WTC11 (cell line): ENCODE data around the gene AK5. TPM values are rescaled to one million over a fixed set of nuclear protein-coding genes. Genes with fewer than 3 reads are reported as not detected.

Experiments
- ATAC-seq: fragments of 200-7000 bp; cut with Tn5 transposase; 2 replicates; pipeline ENCODE4 v1.10.0; 2021; ENCODE audit warnings: mild to moderate bottlenecking, moderate library complexity
- CTCF ChIA-PET: fragments of 300-600 bp; sonication (Branson Sonifier 250); formaldehyde crosslinking; loops from one replicate; lab custom pipeline; 2021; ENCODE audit warnings: antibody characterized with exemption; lab: Charles Lee
- POLR2A ChIA-PET: fragments of 350-600 bp; sonication (Branson Sonifier 250); formaldehyde crosslinking; loops from one replicate; lab custom pipeline; 2021; ENCODE audit warnings: antibody characterized with exemption; lab: Charles Lee
- DNase-seq: peaks from one replicate; pipeline ENCODE4 v3.0.0; 2021; ENCODE audit warnings: low spot score
- H3K27ac Mint-ChIP-seq: 2 replicates; pipeline ENCODE4 v1.8.0; 2021; ENCODE audit warnings: mixed read lengths
- H3K27me3 Mint-ChIP-seq: 2 replicates; pipeline ENCODE4 v1.8.0; 2021; ENCODE audit warnings: low read depth, mild to moderate bottlenecking, moderate library complexity, mixed read lengths
- H3K36me3 Mint-ChIP-seq: 2 replicates; pipeline ENCODE4 v1.8.0; 2021; ENCODE audit warnings: mixed read lengths
- H3K4me1 Mint-ChIP-seq: 2 replicates; pipeline ENCODE4 v1.8.0; 2022; ENCODE audit warnings: mixed read lengths
- H3K4me3 Mint-ChIP-seq: 2 replicates; pipeline ENCODE4 v1.8.0; 2021; ENCODE audit warnings: mild to moderate bottlenecking, moderate library complexity, mixed read lengths
- H3K9me3 Mint-ChIP-seq: 2 replicates; pipeline ENCODE4 v1.8.0; 2021; ENCODE audit warnings: mixed read lengths
- ATF1 ChIP-seq: sonication (generic); formaldehyde crosslinking; IDR thresholded peaks from 2 replicates; pipeline ENCODE4 v1.8.1; 2023; ENCODE audit warnings: mild to moderate bottlenecking, moderate library complexity, missing genetic modification reagents
- ETV6 ChIP-seq: sonication (generic); formaldehyde crosslinking; IDR thresholded peaks from 2 replicates; pipeline ENCODE4 v1.8.1; 2022; ENCODE audit warnings: mild to moderate bottlenecking, missing genetic modification reagents
- FOXK1 ChIP-seq: sonication (generic); formaldehyde crosslinking; IDR thresholded peaks from 2 replicates; pipeline ENCODE4 v1.8.0; 2022; ENCODE audit warnings: mild to moderate bottlenecking, moderate library complexity, missing genetic modification reagents
- GRHL2 ChIP-seq: fragments of 250-450 bp; sonication (Bioruptor Pico); IDR thresholded peaks from 2 replicates; pipeline ENCODE4 v1.8.0; 2022; ENCODE audit warnings: mild to moderate bottlenecking, moderate library complexity; ENCODE audit not compliant: insufficient replicate concordance, severe bottlenecking
- MXD4 ChIP-seq: fragments of 250-450 bp; sonication (Bioruptor Pico); IDR thresholded peaks from 2 replicates; pipeline ENCODE4 v1.8.0; 2021; ENCODE audit warnings: mild to moderate bottlenecking, moderate library complexity, borderline replicate concordance
- SMAD3 ChIP-seq: sonication (generic); formaldehyde crosslinking; IDR thresholded peaks from 2 replicates; pipeline ENCODE4 v1.8.0; 2022; ENCODE audit warnings: missing genetic modification reagents, mild to moderate bottlenecking, borderline replicate concordance
- SOX15 ChIP-seq: fragments of 250-450 bp; sonication (Bioruptor Pico); IDR thresholded peaks from 2 replicates; pipeline ENCODE4 v1.9.0; 2021; ENCODE audit warnings: mild to moderate bottlenecking
- ZNF317 ChIP-seq: sonication (generic); formaldehyde crosslinking; IDR thresholded peaks from 2 replicates; pipeline ENCODE4 v1.8.1; 2023; ENCODE audit warnings: low read depth, mild to moderate bottlenecking, moderate library complexity, missing genetic modification reagents, borderline replicate concordance
- total RNA-seq: library from RNA; stranded (reverse); gene quantifications from 3 replicates; pipeline ENCODE4 v1.2.3, GENCODE V29; 2021
- TF ChIP-seq, protein P1 (sequence below): fragments of 250-450 bp; sonication (Bioruptor Pico); IDR thresholded peaks from 2 replicates; pipeline ENCODE4 v1.9.0; 2021; ENCODE audit warnings: mild to moderate bottlenecking, borderline replicate concordance
- TF ChIP-seq, protein P2 (sequence below): sonication (generic); formaldehyde crosslinking; conservative IDR thresholded peaks from 2 replicates; pipeline ENCODE4 v1.8.1; 2023; ENCODE audit warnings: mild to moderate bottlenecking, low read depth, missing genetic modification reagents, moderate library complexity
- TF ChIP-seq, protein P3 (sequence below): sonication (generic); formaldehyde crosslinking; IDR thresholded peaks from 2 replicates; pipeline ENCODE4 v1.8.1; 2023; ENCODE audit warnings: mild to moderate bottlenecking, missing genetic modification reagents
- TF ChIP-seq, protein P4 (sequence below): fragments of 250-450 bp; sonication (Bioruptor Pico); IDR thresholded peaks from 2 replicates; pipeline ENCODE4 v1.9.0; 2021; ENCODE audit warnings: moderate library complexity, mild to moderate bottlenecking, inconsistent platforms, borderline replicate concordance
- TF ChIP-seq, protein P5 (sequence below): sonication (generic); formaldehyde crosslinking; IDR thresholded peaks from 2 replicates; pipeline ENCODE4 v1.8.1; 2022; ENCODE audit warnings: low read depth, mild to moderate bottlenecking, moderate library complexity, missing genetic modification reagents, borderline replicate concordance
- TF ChIP-seq, protein P6 (sequence below): sonication (generic); formaldehyde crosslinking; IDR thresholded peaks from 2 replicates; pipeline ENCODE4 v1.8.1; 2023; ENCODE audit warnings: mild to moderate bottlenecking, missing genetic modification reagents, moderate library complexity
- TF ChIP-seq, protein P7 (sequence below): sonication (generic); formaldehyde crosslinking; IDR thresholded peaks from 2 replicates; pipeline ENCODE4 v1.8.1; 2022; ENCODE audit warnings: missing genetic modification reagents, borderline replicate concordance

AK5 gene
- total RNA-seq, 1 experiment from 2014 or later: 3.0 TPM

DNA sequence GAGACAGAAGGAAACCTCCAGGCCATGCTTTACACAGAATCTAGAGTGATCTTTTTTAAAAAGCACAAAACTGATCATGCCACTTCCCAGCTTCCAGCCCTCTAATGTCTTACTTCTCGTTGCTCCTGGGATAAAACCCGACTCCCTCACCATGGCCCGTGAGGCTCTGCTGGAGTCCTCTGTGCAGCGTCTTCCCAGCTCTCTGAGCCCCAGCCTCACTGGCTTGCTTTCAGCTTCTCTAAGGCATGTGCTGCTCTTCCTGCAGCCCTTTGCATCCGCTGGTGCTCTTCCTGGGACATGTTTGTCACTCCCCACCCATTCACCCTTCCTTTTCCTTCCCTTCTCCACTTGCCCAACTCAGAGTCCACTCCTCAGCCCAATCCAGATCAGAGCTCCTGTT lies 184.1 kb downstream of the AK5 start:
- ChIA-PET POLR2A (no interaction called here), CTCF (interaction anchor here (1.0 kb wide), 1 partner anchor 67 kb away, joined by 3 read pairs; no protein-coding TSS in a partner anchor)
- no peaks in the 10 kb centered on the region for H3K27me3 Mint-ChIP-seq
- no peaks in the 10 kb centered on the region for H3K9me3 Mint-ChIP-seq
- DNase-seq: no peak
- H3K4me1 Mint-ChIP-seq: no peaks in the 10 kb centered on the region
- no peak overlapping the region for H3K4me3 Mint-ChIP-seq
- H3K36me3 Mint-ChIP-seq: no peaks in the 10 kb centered on the region
- H3K27ac Mint-ChIP-seq: no peak overlapping the region
- peak; percentile 46 for ATAC-seq
- TF ChIP-seq, protein P1, sequence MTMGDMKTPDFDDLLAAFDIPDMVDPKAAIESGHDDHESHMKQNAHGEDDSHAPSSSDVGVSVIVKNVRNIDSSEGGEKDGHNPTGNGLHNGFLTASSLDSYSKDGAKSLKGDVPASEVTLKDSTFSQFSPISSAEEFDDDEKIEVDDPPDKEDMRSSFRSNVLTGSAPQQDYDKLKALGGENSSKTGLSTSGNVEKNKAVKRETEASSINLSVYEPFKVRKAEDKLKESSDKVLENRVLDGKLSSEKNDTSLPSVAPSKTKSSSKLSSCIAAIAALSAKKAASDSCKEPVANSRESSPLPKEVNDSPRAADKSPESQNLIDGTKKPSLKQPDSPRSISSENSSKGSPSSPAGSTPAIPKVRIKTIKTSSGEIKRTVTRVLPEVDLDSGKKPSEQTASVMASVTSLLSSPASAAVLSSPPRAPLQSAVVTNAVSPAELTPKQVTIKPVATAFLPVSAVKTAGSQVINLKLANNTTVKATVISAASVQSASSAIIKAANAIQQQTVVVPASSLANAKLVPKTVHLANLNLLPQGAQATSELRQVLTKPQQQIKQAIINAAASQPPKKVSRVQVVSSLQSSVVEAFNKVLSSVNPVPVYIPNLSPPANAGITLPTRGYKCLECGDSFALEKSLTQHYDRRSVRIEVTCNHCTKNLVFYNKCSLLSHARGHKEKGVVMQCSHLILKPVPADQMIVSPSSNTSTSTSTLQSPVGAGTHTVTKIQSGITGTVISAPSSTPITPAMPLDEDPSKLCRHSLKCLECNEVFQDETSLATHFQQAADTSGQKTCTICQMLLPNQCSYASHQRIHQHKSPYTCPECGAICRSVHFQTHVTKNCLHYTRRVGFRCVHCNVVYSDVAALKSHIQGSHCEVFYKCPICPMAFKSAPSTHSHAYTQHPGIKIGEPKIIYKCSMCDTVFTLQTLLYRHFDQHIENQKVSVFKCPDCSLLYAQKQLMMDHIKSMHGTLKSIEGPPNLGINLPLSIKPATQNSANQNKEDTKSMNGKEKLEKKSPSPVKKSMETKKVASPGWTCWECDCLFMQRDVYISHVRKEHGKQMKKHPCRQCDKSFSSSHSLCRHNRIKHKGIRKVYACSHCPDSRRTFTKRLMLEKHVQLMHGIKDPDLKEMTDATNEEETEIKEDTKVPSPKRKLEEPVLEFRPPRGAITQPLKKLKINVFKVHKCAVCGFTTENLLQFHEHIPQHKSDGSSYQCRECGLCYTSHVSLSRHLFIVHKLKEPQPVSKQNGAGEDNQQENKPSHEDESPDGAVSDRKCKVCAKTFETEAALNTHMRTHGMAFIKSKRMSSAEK (CRISPR knock-in tag): no peak
- no peak for TF ChIP-seq ETV6 (CRISPR knock-in tag)
- no peak for TF ChIP-seq FOXK1
- no peak for TF ChIP-seq SMAD3 (CRISPR knock-in tag)
- no peak for TF ChIP-seq ATF1 (CRISPR knock-in tag)
- TF ChIP-seq, protein P2, sequence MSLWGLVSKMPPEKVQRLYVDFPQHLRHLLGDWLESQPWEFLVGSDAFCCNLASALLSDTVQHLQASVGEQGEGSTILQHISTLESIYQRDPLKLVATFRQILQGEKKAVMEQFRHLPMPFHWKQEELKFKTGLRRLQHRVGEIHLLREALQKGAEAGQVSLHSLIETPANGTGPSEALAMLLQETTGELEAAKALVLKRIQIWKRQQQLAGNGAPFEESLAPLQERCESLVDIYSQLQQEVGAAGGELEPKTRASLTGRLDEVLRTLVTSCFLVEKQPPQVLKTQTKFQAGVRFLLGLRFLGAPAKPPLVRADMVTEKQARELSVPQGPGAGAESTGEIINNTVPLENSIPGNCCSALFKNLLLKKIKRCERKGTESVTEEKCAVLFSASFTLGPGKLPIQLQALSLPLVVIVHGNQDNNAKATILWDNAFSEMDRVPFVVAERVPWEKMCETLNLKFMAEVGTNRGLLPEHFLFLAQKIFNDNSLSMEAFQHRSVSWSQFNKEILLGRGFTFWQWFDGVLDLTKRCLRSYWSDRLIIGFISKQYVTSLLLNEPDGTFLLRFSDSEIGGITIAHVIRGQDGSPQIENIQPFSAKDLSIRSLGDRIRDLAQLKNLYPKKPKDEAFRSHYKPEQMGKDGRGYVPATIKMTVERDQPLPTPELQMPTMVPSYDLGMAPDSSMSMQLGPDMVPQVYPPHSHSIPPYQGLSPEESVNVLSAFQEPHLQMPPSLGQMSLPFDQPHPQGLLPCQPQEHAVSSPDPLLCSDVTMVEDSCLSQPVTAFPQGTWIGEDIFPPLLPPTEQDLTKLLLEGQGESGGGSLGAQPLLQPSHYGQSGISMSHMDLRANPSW: no peak
- TF ChIP-seq, protein P3, sequence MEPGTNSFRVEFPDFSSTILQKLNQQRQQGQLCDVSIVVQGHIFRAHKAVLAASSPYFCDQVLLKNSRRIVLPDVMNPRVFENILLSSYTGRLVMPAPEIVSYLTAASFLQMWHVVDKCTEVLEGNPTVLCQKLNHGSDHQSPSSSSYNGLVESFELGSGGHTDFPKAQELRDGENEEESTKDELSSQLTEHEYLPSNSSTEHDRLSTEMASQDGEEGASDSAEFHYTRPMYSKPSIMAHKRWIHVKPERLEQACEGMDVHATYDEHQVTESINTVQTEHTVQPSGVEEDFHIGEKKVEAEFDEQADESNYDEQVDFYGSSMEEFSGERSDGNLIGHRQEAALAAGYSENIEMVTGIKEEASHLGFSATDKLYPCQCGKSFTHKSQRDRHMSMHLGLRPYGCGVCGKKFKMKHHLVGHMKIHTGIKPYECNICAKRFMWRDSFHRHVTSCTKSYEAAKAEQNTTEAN (CRISPR knock-in tag): no peak
- TF ChIP-seq GRHL2 (CRISPR knock-in tag): no peak
- no peak for TF ChIP-seq SOX15 (CRISPR knock-in tag)
- TF ChIP-seq, protein P4, sequence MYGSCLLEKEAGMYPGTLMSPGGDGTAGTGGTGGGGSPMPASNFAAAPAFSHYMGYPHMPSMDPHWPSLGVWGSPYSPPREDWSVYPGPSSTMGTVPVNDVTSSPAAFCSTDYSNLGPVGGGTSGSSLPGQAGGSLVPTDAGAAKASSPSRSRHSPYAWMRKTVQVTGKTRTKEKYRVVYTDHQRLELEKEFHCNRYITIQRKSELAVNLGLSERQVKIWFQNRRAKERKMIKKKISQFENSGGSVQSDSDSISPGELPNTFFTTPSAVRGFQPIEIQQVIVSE (CRISPR knock-in tag): no peak
- TF ChIP-seq, protein P5, sequence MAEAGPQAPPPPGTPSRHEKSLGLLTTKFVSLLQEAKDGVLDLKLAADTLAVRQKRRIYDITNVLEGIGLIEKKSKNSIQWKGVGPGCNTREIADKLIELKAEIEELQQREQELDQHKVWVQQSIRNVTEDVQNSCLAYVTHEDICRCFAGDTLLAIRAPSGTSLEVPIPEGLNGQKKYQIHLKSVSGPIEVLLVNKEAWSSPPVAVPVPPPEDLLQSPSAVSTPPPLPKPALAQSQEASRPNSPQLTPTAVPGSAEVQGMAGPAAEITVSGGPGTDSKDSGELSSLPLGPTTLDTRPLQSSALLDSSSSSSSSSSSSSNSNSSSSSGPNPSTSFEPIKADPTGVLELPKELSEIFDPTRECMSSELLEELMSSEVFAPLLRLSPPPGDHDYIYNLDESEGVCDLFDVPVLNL: no peak
- TF ChIP-seq, protein P6, sequence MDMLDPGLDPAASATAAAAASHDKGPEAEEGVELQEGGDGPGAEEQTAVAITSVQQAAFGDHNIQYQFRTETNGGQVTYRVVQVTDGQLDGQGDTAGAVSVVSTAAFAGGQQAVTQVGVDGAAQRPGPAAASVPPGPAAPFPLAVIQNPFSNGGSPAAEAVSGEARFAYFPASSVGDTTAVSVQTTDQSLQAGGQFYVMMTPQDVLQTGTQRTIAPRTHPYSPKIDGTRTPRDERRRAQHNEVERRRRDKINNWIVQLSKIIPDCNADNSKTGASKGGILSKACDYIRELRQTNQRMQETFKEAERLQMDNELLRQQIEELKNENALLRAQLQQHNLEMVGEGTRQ (CRISPR knock-in tag): no peak
- no peak for TF ChIP-seq ZNF317 (CRISPR knock-in tag)
- TF ChIP-seq, protein P7, sequence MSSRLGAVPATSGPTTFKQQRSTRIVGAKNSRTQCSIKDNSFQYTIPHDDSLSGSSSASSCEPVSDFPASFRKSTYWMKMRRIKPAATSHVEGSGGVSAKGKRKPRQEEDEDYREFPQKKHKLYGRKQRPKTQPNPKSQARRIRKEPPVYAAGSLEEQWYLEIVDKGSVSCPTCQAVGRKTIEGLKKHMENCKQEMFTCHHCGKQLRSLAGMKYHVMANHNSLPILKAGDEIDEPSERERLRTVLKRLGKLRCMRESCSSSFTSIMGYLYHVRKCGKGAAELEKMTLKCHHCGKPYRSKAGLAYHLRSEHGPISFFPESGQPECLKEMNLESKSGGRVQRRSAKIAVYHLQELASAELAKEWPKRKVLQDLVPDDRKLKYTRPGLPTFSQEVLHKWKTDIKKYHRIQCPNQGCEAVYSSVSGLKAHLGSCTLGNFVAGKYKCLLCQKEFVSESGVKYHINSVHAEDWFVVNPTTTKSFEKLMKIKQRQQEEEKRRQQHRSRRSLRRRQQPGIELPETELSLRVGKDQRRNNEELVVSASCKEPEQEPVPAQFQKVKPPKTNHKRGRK (CRISPR knock-in tag): no peak
- no peak for TF ChIP-seq MXD4 (CRISPR knock-in tag)
